LNCaP clone FGC (cell line): ENCODE measurements around the gene GAN.

Experiments
- DNase-seq: peaks from one replicate; pipeline ENCODE4 v3.0.0-alpha.2; 2011; ENCODE audit warnings: low read depth
- H3K4me3 ChIP-seq: 2 replicates; pipeline ENCODE4 v1.5.1; 2011; ENCODE audit warnings: mild to moderate bottlenecking, low read depth, low read length, control low read depth
- TF ChIP-seq, protein P1 (sequence below): IDR thresholded peaks from 2 replicates; pipeline ENCODE4 v1.5.1; 2012; ENCODE audit warnings: mild to moderate bottlenecking; ENCODE audit not compliant: control insufficient read depth, insufficient read depth; ENCODE audit errors: extremely low read depth

The GAN gene

DNA sequence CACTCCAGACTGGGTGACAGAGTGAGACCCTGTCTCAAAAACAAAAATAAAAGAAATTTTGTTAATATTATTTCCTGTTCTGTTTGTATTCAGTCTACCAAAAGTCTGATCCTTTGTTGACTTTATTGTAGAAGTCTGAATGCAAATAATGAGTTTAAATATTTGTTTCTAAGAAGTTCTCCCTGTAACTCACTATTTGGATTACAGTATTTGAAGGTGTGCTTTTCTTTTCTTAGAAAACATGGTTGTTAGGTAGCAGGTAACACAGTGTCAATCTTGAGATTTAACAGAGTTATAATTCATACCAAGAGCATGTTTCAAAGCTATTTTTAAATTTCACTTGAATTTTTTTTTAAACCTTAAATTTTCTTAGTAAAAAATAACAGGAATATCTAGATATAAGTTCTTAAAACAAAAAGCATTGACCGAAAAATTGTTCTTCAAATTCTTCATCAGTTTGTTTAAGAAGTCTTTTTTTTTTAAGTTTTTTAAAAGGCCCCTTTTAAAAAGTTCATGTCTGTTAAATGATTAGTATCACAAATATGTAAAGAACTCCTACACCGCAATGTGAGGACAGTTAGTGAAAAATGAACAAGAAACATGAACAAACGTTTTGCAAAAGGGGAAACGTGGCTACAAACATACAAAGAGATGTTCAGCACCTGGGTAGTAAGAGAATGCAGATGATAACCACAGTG is 35.0 kb downstream of the GAN start:
- peak overlapping the region; percentile 6; the same call in 1 of the 2 replicates for H3K4me3 ChIP-seq
- TF ChIP-seq, protein P1, sequence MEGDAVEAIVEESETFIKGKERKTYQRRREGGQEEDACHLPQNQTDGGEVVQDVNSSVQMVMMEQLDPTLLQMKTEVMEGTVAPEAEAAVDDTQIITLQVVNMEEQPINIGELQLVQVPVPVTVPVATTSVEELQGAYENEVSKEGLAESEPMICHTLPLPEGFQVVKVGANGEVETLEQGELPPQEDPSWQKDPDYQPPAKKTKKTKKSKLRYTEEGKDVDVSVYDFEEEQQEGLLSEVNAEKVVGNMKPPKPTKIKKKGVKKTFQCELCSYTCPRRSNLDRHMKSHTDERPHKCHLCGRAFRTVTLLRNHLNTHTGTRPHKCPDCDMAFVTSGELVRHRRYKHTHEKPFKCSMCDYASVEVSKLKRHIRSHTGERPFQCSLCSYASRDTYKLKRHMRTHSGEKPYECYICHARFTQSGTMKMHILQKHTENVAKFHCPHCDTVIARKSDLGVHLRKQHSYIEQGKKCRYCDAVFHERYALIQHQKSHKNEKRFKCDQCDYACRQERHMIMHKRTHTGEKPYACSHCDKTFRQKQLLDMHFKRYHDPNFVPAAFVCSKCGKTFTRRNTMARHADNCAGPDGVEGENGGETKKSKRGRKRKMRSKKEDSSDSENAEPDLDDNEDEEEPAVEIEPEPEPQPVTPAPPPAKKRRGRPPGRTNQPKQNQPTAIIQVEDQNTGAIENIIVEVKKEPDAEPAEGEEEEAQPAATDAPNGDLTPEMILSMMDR, result no peak
- peak; percentile 58 for DNase-seq

DNA sequence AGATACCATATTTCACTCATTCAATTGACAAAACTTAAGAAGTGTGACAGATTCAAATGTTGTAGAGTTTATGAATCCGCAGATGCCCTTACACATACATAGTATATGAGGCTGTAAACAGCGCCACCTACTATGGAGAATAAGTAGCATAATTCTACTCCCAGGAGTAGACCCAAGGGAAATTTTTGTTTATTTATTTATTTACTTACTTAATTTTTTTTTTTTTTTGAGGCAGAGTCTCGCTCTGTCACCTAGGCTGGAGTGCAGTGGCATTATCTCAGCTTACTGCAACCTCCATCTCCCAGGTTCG is 35.5 kb downstream of the GAN start:
- peak; percentile 54 for DNase-seq
- TF ChIP-seq, protein P1, result peak; percentile 62
- no peak overlapping the region for H3K4me3 ChIP-seq

DNA sequence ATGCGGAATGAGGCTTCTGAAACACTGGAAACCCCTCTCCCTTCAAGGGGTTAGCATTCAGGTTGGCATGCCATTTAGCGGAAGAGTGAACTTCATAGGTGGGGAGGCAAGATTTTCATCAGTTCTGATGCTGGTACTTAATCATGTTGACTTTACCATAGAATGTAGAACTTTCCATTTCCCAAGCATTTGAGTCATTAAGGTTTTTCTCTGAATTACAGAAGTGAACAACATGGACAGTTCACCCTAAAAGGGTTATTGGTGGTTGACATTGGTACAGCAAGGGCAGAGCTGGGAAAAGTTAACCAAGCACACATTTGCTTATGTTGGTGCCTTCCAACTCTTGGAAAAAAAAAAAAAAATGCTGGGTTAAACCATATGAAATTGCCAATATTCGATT is 39.1 kb downstream of the GAN start:
- TF ChIP-seq, protein P1, result no peak
- H3K4me3 ChIP-seq, result no peak overlapping the region
- DNase-seq, result no peak

DNA sequence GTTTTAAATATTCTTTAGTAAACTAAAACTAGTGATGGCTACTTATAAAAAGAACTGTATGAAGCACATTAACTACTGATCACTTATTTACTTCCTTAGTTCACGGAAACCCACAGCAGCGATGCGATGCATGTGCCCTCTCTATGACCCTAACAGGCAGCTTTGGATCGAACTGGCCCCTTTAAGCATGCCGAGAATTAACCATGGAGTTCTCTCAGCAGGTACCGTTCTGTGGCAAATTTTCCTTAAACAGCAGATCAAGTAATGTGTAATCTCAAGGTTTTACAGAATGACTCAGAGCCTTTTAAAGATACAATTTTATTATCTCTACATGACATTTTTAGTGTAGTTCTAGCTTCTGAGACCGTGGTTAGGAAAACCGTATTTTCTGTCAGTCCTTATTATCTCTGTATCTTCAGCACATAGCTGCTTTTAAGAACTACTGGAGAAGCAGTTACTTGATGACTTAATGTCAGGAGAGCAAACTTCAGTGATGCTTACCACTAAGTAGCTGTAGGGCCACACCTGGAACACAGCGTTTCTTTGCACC is 43.0 kb downstream of the GAN start:
- H3K4me3 ChIP-seq, result no peak overlapping the region
- DNase-seq, result no peak
- TF ChIP-seq, protein P1, result no peak

DNA sequence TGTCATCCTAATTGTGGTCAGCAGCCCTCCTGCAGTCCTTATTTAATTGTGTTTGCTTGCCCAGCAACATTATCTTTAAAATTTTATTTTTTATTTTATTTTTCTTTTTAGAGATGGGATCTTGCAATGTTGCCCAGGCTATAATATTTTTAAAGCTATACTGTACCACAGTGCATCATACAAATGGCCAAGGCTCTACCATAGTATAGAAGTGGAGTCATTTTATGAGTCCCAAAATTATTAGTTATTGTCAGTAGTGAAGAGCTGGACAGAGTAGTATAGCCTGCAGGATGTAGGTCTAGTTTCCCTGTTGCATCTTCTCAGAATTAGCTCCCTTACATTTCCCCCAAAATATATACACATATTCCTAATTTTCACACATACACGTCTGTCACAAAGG is 44.1 kb downstream of the GAN start:
- DNase-seq, result no peak
- no peak overlapping the region for H3K4me3 ChIP-seq
- TF ChIP-seq, protein P1, result no peak

DNA sequence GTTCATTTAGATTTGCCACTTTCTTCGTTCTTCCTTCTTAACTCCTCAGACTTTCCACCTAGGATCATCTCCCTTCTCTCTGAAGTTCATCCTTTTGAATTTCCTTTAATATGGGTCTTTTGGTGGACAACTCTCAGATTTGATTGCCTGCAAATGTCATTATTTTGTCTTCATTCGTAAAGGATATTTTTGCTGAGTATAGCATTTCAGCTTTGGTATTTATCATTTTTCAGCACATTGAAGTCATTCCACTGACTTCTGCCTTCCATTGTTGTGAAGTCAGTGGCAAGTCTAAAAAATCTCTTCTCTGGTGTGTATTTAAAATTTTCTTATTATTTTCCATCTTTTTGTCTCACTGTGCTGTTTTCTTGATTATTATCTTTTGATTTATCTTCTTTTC is 45.4 kb downstream of the GAN start:
- TF ChIP-seq, protein P1, result no peak
- no peak overlapping the region for H3K4me3 ChIP-seq
- no peak for DNase-seq

DNA sequence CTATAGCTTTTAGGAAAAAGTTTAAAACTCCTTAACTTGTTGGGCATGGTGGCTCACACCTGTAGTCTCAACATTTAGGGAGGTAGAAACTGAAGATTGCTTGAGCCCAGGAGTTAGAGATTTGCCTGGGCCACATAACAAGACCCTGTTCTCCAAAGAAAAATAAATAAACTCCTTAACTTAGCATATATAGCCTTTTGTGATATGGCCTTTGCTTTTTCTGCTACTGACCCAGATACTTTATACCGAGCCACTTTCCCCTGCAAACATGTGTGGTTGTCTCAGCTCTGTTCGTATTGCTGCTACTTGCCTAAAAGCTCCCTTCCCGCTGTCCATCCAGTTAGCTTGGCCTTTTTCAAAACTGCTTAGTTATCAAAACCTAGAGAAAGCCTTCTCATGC is 51.0 kb downstream of the GAN start:
- TF ChIP-seq, protein P1, result no peak
- H3K4me3 ChIP-seq, result no peak overlapping the region
- DNase-seq, result no peak
